NCI-H1048 (cell line): ENCODE data around the gene LTBP1.

Source experiments
- DNase-seq: peaks from one replicate; lab custom pipeline; 2025; lab: John Stamatoyannopoulos, UW

The LTBP1 gene

GRCh38 chr2:32932825-32933755, 13.7 kb upstream of the LTBP1 start:
- no peak for DNase-seq

- no peak for DNase-seq
These were observed 13.0 kb upstream of the LTBP1 start for GRCh38 chr2:32933756-32934095.

GRCh38 chr2:32937602-32938448, 8.9 kb upstream of the LTBP1 start:
- no peak for DNase-seq

GRCh38 chr2:32938934-32939333, 7.8 kb upstream of the LTBP1 start:
- DNase-seq: no peak

- no peak for DNase-seq
These were observed 6.3 kb upstream of the LTBP1 start for GRCh38 chr2:32940316-32940997.

GRCh38 chr2:32941944-32942690, 4.6 kb upstream of the LTBP1 start:
- DNase-seq: no peak

GRCh38 chr2:32942793-32943485, 3.8 kb upstream of the LTBP1 start:
- no peak for DNase-seq

- DNase-seq: no peak
These were observed 1.5 kb upstream of the LTBP1 start for GRCh38 chr2:32945286-32945685.

GRCh38 chr2:32947076-32947483, 327 bp downstream of the LTBP1 start:
- no peak for DNase-seq

GRCh38 chr2:32947484-32948143, 861 bp downstream of the LTBP1 start:
- DNase-seq: peak; percentile 1

GRCh38 chr2:32948266-32948665, 1.5 kb downstream of the LTBP1 start:
- no peak for DNase-seq

GRCh38 chr2:32949260-32949659, 2.5 kb downstream of the LTBP1 start:
- no peak for DNase-seq

- DNase-seq: no peak
These were observed 4.9 kb downstream of the LTBP1 start for GRCh38 chr2:32951672-32952071.

GRCh38 chr2:32952761-32953476, 6.2 kb downstream of the LTBP1 start:
- DNase-seq: no peak

GRCh38 chr2:32954206-32954605, 7.5 kb downstream of the LTBP1 start:
- DNase-seq: no peak

GRCh38 chr2:32958821-32959220, 12.1 kb downstream of the LTBP1 start:
- DNase-seq: no peak

- DNase-seq: no peak
These were observed 13.5 kb downstream of the LTBP1 start for GRCh38 chr2:32960238-32960637.

- no peak for DNase-seq
These were observed 14.1 kb downstream of the LTBP1 start for GRCh38 chr2:32960647-32961403.

GRCh38 chr2:32962690-32963089, 15.9 kb downstream of the LTBP1 start:
- DNase-seq: no peak
